NCI-H446 (cell line): ENCODE data around the gene MTHFSD.

Experiments
- DNase-seq, 2 experiments: peaks; one replicate each; lab custom pipeline; 2025; lab: John Stamatoyannopoulos, UW

Gene MTHFSD

DNA sequence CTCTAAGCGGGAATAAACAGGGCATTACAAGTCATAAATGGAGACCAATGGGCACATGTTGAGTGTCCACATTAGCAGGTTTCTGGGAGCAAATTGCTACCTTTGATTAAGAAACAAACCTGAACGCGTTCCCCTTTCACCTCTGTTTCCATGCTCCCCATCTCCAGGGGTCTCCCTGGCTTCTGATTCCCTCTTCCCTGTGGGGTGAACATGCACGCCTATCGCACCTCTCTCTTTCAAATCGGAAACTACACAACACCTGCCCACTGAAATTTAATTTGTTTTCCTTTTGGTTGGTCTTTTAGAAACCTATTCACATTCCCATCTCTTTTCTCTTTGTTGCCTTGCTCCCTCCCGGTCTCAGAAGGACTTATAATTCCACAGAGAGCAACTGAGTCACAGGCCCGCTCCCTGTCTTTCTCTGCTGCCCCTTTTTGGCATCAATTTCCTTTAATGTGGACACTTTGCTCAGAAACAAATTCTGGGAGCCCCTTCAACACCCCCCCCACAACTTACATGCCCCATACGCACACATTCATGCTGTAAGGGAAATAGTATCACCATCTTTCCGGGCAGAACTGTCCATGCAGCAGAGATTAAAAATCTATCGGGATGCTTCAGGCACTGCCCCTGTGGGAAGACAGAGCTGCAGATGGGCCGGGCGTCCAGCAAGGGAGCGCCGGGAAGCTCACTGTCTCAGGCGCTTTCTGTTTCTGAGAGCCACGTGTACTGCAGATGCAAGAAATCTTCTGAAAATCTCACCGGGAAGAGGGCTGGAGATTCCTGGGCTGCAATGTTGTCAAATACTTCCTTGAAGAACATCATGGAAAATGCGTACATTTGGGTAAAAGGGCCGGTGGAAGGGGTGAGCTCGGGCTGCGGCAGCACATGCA is 51.9 kb downstream of the MTHFSD start:
- DNase-seq, result no peak

DNA sequence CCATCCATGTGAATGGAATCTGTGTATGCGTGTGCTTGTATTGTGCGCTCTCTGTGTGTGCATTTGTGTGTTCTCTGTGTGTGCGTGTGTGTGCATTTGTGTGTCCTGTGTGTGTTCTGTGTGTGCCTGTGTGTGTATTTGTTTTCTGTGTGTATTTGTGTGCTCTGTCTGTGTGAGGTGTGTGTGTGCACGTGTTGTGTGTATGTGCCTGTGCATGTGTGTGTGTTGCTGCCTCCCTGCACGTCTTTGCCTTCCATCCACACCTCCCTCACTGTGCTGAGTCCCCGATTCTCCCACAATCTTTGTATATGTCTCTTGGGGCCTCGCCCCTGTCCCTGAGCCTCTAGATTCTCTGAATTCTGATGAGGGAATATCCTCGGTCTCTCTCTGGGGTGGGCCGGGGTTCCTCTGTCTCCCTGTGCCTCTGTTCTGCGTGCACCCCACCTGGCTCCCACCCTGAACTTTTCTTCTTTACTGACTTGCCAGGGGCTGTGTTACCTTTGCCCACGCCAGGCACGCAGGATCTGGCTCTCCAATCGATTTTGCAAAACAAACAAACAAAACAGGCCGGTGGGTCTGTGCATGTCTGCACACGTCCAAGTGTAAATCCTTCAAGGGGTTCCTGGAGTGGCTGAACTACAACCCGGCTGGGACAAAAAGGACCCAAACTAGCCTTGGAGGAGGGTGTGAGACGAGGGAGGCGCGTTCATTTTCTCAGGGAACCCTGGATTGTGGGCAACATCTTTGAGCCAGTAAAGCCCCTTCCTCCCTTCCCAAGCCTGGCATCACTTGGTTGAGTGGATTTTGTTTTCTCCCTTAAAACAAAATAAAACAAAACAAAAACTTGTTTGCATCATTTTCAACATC is 52.8 kb downstream of the MTHFSD start:
- no peak for DNase-seq

DNA sequence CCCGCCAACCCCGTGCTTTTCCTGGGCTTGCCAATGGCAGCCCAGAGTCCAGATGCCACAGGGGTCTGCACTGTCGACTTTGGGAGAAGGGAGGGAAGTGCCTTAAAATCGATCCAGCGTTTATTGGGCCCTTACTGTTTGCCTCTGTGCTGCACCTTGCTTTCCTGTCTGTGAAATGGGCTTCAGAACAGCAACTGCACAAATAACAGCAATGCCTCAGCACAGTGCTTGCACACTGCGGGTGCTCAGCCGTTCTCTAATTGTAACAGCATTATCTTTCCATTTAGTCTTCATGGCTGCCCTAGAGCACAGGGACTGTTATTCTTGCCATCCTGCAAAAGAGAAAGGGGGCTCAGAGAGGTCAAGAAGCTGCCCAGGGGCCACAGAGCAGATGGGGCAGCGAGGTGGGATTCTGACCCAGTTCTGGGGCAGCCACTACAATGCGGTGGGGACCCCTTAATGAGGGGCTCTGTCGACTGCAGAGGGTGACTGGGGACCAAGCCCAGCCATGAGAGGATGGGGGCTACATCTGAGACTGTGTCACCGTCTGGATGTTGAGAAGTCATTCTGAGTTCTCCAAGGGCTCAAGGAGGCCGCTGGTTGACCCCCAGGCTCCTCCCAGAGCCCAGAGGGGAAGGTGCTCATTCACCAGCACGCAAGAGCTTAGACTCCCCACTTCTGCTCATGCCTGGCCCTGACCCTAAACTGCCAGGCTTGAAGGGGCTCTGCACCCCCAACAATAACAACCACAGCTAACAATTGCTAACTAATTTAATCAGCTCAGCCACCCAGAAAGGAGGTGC is 54.1 kb downstream of the MTHFSD start:
- DNase-seq, result no peak

DNA sequence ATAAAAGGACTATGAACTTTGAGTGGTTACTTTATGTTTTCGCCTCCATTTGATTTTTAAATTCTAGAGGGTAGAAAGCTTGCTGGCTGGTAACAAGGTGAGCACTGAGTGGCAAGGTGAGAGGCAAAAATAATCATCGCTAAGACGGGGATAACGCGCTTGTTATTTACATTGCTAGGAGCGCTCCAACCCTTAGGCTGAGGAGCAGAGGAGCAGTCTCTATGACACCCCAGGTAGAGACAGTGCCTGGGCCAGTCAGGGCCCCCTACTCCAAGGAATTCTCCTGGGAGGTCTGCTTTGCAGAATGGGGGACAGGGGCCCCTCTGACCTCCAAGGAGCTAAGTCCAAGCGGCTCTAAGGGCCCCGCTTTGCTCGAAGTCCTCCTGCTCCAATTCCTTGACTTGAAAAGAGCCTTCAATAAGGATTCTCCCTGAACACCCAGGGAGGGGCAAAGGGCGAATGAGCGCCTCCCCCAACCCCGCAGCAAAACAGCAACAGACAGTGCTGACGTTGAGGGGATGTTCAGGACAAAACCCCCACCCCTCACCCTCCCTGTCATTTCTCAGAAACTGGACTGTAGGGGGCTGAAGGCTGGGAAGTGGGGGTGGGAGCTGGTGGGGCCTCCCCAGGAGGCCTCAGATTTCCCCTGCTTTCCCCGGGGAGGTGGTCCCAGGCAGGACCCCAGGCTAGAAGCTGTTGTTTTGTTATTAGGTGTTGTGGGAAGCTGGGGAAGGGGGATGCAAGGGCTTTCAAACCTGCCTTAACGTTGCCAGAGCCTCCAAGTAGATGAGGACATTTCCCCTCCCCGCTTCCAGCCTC is 54.9 kb downstream of the MTHFSD start:
- DNase-seq, result no peak

DNA sequence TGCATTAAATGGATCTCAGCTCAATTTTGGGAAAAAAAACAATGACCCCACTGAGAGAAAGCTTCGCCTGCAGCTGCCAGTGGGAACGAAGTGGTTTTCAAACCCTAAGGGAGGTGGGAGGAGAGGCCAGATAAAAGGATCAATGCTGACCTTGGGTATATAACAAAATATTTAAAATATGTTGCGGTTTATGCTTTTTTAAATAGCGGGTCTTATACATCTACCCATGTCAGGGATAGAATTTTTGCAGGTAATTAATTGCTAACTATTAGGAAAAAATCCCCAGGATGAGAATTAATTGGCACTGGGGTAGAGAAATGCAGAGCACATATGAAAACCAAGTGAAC is 55.6 kb downstream of the MTHFSD start:
- no peak for DNase-seq

DNA sequence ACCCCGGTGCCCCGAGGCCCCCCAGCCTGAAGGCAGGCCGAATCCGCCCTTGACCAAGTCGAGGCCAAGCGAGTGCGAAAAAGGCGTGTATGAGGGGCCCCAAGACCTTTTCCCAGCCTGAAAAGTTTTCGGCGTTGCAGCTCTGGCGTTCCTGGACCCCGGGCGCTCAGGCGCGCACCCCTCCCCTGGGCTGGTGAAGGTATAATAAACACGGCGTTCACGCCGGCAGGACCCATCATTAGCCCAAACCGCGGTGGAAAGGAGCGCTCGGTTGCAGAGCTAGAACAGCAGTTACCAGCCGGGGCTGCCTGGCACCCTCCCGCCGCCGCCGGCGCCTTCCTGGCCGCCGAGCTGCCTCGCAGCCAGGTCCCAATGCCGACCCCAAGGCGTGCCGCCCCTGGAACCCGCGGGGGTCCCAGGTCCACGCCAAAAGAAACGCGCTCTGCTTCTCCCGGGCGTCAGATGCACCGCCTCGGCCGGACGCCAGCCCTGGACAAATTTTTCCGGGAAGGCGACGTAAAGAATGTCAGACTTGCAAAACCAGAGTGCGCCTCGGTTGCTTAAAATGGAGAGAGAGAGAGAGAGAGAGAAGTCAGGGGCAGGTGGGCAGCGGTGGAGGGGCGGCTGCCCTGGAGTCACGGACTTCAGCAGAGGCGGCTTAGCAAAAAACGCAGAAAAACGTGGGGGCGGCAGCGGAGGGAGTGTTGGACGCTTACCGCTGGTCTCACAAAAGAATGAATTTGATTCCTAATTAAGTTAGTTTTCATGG is 56.2 kb downstream of the MTHFSD start:
- DNase-seq, result no peak

DNA sequence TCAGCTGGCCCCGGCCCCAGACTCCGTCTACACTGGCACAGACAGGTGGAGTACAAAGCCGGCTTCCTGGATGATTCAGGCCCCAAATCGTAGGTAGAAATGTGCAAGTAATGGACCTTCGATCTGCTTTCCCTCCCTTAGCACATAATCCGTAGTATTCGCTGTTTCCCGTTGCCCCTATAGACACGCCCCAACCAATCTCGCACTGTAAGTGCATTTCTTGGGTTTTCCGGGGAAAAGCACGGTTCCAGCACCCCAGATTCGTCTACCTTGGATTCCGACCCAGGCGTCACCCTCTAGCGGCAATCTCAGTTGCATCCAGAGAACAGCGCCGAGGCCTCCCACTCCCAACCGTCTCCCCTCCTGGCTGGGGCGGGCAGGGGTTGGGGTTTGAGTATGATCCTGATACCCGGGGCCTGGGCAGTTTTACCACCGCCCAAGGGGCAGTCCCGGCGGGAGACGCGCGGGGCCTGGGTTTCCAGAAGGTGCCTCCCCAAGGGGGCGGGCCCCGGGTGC is 56.8 kb downstream of the MTHFSD start:
- no peak for DNase-seq

DNA sequence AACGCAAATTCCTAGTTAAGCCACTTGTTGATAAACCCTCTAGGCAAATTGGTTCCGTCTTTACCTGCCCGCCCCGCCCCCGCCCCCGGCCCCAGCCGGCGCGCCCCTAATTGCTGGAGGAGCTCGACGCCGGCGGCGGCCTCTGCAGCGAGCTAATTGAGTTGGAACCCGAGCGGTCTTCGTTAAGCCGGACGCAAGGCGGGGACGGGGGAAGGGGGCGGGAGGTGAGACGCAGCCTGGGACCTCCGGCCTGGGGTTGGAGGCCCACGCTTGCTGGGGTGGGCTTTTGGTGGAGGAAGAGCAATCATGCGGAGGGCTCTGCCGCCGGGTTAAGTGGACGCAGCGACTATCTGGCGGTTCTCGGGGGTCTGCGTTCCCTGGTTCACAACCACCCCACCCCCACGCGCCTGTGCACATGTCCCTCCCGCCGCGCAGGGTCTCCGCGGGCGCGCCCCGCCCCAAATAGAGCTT is 57.4 kb downstream of the MTHFSD start:
- no peak for DNase-seq

DNA sequence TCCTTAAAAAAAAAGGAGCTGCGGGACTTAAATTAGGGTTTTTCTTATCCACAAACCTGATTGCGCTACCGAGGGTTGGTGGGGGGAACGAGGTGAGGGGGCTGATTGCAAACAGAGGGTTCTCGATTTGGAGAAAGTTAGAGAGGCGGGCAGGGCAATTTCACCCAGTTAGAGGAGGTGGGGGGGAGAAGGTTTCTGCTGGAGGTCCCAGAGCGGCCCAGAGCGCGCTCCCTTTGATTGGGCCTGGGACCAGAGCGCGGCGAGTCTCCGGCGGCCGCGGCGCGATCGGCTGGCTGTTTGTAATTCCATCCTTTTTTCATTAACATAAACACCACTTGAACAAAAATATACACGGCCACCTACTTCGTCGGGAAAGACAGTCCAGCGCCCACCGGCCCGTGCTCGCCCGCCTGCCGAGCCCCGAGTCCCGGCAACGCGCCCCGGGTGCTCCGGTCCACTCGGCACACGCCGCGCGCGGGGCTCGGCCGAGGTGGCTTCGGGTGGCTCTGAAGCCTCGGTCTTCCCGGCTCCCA is 58.0 kb downstream of the MTHFSD start:
- DNase-seq, result no peak

DNA sequence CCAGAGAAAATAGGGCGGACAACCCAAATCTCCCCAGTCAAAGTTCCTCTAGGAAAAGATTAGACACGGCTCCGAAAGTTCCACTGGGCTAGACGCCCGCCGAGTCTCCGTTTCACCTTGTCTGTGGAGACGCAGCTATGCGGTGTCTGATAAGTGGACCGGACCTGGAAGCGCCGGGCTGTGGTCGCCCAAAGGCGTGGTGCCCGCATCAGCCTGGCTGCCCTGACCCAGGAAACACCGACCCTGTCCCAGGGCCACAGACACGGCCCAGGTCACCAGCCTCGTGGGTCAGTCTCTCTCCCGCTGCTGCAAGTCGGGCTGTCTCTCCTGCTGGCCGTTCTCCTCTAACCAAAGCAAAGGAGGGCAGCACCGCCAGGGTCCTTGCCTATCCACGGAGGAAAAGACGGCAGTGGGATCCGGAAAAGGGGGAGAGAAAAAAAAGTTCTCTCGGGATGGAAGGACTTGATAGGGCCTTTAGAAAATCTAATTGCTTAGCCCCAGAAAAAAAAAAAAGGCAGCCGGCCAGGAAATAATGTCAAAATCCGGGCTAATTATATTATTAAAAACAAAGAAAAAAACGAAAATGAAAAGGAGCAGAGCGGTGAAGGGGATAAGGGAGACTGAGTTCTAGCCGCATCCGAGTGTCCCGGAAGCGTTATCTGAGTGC is 58.6 kb downstream of the MTHFSD start:
- no peak for DNase-seq

DNA sequence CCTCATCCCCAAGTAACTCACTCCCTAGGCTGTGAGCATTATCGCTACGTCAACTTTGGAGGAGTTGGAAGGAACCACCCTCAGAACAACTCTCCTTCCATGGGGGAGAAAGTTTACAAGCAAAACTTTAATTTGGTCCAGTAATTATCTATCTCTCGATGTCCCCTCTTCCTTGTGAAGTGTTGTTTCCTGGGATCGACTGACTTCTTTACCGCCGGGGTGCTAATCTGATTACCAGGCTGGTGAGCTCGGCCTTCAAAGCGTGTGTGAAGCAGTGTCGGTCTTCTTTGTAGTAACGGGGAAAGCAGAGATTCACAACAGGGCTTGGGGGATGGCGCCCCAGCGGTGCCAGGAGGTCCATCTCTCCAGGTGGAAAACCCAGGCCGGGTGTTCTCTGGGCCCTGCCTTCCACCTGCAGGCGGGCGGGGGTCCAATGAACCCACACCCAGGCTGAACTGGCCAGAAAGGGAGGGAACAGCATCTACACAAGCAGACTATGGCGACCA is 59.2 kb downstream of the MTHFSD start:
- no peak for DNase-seq

DNA sequence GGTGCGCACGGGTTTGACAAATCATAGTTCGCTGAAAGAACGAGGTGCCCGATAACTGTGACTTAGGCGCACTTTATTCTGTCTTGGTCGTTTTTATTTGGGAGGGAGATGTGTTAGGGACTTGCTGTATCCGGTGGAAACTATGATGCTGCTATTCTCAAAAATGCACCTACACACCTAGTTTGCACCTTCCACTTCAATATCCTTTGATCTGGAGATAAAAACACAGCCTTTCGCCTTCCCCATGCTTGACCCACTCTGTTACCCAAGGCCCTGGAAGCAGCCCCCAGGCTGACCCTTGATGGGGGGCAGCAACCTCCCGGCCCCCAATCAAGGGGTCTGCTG is 59.7 kb downstream of the MTHFSD start:
- no peak for DNase-seq

DNA sequence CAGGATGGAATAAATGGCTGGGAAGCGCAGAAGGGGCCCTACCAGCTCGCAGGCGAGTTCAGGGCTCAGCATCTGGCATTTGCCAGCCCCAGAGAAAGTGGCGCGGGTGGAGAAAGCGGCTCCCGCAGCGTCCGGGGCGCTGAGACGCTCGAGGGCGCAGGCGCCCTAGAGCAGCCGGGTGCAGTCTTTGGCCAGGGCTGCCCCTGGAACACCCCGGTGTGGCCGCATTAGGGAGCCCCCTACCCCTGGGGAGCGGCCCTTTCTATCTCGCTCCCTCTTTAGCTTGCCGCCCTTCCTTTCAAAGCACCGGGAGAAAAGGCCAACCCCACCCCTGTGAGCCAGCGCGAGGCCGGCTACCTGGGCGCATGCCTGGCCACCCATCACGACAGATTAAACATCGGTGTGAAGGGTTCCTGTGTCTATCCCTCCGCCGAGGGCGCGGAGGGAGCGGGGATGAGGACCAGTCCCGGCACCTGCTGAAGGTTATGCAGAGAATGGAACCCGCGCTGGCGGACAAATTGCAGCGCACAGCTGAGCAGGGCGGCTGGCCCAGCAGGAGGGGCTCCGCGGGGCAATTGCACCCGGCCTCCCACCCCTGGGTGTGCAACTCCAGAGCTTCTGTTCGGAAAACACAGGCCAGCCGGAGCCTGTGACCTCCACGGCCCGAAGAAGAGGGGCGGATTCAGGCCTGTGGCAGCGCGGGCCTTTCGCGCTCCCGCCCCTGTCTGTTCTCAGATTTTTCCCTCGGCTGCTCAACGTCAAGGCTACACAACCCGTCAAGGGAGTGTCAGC is 60.3 kb downstream of the MTHFSD start:
- no peak for DNase-seq

DNA sequence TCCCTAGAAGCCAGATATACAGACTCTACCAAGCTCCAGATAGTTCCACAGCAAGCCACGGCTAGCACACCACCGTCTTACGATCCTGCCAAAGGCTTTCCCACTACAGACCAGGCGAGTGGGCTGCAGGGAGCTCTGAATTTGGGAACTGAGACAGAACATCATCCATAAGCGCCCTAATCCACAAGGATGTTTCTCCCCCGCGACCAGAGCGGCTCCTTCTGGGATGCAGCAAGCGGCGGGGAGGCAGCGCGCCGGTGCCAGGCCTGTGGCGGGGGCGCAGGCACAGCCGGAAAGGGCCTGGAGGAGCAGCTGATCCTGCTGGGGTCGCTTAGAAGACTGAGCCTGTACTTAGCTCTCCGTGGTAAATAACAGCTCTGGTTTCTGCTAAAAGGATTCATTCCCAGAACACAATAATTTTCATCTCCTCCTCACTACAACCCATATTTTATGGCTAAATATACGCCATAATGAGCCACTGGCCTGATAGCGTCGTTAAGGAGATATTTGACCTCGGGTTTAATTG is 60.9 kb downstream of the MTHFSD start:
- no peak for DNase-seq

DNA sequence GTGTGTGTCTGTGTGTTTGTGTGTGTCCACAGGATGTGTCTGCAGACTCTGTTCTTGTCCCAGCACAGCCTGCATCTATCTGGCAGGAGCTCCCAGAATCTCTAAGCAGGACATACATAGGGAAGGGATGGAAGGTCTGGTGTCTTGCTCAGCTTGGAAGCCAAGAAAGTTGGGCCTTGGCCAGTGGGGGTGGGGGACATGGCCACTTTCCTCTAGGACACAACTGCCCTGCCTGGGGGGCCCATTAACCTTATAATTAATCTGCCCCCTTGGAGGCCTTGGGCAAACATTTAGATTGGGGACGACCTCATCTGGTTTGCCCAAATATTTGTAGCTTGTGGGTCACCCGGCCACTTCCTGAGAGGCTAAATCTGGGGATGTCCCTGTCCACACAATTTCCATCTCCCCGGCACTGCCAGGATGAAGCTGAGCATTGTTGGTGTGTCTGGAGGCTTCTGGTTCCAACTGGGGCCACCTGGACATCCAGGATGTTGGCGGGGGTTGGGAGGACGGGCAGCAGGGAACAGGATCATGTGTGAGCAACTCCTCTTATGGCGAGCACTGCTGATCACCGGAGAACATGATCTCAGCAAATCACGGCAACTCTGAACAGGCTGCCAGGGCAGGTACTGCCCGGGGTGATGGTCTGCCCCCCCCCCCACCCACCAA is 61.9 kb downstream of the MTHFSD start:
- DNase-seq, result no peak

DNA sequence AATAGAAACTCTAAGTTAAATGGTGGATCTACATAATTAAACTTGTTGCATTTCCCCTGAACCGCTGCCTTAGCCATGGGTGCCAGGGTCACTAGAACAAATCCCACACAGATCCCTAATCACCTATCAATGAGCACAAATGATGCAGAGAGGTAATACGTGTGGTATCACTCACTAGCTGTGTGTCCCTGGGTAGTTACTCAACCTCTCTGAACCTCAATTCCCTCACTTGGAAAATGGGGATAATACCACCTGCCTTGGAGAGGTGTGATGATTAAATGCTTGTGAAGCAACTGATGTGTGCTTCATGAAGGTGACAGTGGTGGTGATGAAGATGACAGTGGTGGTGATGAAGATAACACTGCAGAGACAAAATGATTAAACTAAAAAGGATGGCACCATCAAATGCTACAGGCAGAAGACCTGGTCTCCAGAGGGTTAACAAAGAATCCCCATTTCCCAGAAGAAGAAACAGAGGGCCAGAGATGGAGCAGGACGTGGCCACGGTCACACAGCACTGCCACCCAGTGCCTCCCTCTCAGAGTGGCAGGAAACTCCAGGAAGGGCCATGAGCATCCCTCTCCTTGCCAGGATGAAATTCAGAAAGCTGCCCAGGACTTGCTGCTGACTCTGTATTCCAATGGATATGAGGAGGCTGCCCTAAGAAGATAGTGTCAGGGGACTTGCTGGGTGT is 62.6 kb downstream of the MTHFSD start:
- DNase-seq, result no peak

DNA sequence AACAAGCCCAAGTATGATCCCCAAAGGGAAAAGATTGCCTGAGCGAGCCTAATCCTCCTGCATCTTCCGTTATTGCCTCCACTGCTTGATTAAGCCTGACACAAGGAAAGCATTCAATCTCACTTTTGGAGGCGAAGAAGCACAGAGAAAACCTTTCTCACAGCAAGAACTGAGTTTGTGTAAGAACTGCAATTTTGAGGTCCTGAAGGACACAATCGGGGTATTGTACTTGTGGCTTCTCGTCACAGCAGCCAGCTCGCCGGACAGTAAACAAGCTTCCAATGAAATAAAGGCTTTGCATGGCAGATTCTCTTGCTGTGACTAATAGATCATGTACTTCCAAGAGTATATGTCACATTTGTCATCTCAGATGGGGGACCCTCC is 63.4 kb downstream of the MTHFSD start:
- no peak for DNase-seq
